NCI-H187 treated with DMSO at 0.1 percent for 48 hours (cell line): ENCODE measurements around the gene ACTG2.
"Not testable (repeated sequence)": the region's sequence is repeated elsewhere in the genome, so short reads cannot be mapped to it uniquely, and the experiment has no call there.

Experiments used
- DNase-seq: peaks from one replicate; lab custom pipeline; 2025; lab: John Stamatoyannopoulos, UW

ACTG2 gene

DNA sequence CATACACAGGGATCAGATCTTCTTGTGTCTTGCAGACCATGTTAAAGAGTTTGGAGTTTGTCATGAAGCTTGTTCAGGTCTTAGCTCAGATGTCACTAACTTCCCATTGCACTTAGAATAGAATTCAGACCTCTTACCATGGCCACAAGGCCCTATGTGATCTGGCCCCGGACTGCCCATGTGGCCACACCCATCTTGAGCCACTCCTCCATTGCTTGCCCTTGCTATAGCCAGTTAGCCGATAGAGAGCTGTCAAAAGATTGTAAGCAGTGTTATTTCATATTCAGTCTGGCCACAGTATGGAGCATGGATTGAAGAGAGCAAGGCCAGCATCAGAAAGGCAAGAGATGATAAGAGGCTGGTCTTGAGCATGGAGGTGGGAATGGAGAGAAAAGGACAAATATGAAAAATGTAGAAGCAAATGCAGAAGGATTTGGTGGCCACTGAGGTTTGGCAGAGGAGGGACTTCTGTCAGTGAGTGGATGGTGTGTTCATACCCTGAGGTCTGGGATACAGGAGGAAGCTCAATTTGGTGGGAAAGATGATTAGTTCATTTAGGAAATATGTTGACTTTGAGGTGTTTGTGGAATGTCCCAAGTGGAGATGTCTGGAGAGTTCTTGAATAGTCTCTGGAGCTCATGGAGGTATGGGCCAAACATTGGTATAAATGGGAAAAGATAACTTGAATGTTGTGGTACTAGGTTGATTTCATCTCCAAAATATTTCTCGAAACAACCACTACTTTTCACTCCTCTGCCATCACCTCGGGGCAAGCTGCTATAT, 44.5 kb downstream of the ACTG2 start:
- DNase-seq, result no peak

GRCh38 chr2:73937899-73938298, 45.1 kb downstream of the ACTG2 start:
- no peak for DNase-seq

- DNase-seq, result no peak
Measured at GRCh38 chr2:73938718-73939352, 46.0 kb downstream of the ACTG2 start.

- no peak for DNase-seq
Measured at GRCh38 chr2:73939419-73939818, 46.6 kb downstream of the ACTG2 start.

- not testable (repeated sequence) for DNase-seq
Measured at GRCh38 chr2:73940066-73940465, 47.3 kb downstream of the ACTG2 start.

GRCh38 chr2:73942664-73943063, 49.9 kb downstream of the ACTG2 start:
- no peak for DNase-seq

GRCh38 chr2:73944714-73945113, 51.9 kb downstream of the ACTG2 start:
- DNase-seq, result no peak

GRCh38 chr2:73946215-73946614, 53.4 kb downstream of the ACTG2 start:
- DNase-seq, result no peak

DNA sequence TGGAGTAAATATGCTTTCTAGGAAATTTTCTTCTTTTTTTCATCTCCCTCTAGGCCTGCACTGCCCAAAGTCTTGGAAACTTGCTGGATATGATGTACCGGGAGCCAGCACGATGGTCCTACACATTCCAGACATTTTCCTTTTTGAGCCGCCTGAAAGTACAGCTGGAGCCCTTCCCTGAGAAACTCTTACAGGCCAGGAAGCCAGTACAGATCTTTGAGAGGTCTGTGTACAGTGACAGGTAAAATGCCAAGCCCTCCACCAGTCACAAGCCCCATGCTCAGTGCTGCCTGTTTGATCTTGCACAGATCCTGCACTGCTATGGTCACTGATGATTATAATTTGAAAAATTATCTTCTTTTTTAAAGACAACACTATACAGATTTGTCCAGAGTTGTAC, 53.9 kb downstream of the ACTG2 start:
- no peak for DNase-seq

DNA sequence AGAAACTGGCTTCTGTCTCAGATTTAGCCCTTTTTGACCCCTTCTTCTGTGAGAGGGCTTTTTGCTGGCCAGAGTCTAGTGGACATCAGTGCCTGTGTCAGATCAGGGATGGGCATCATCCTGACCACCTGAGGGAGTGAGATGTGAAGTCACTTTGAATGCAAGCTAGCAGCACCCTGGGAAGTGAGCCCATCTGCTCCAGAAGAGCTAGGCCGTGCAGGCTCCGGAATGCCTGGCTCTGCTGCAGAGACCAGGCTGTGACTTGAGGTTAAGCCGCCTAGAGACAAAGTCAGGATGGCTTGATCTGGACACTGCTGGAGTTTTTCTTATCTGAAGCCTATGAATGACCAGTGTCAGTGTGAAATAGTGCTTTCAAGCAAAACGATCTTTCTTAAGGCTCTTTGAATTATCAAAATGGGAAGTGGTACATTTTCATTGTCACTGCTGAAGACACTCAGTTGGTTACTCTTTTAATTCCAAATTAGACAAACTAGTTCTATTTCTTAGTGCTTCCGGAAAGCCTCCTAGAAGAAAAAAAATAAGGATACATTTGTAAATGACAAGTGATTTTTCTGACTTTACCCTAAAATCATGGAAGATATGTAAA, 54.7 kb downstream of the ACTG2 start:
- DNase-seq, result no peak

- no peak for DNase-seq
Measured at GRCh38 chr2:73949802-73950201, 57.0 kb downstream of the ACTG2 start.

- DNase-seq, result no peak
Measured at GRCh38 chr2:73952499-73953446, 60.0 kb downstream of the ACTG2 start.

GRCh38 chr2:73956218-73956865, 63.5 kb downstream of the ACTG2 start:
- no peak for DNase-seq

DNA sequence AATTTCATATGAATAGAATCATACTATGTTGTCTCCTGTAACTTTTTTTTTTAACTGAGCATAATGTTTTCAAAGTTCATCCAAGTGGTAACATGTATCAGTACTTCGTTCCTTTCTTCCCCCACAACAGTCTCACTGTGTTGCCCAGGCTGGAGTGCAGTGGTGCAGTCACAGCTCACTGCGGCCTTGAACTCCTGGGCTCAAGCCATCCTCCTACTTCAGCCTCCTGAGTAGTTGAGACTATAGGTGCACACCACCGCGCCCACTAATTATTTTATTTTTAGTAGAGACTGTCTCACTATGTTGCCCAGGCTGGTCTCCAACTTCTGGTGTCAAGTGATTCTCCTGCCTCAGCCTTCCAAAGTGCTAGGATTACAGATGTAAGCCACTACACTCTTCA, 68.5 kb downstream of the ACTG2 start:
- DNase-seq, result no peak

DNA sequence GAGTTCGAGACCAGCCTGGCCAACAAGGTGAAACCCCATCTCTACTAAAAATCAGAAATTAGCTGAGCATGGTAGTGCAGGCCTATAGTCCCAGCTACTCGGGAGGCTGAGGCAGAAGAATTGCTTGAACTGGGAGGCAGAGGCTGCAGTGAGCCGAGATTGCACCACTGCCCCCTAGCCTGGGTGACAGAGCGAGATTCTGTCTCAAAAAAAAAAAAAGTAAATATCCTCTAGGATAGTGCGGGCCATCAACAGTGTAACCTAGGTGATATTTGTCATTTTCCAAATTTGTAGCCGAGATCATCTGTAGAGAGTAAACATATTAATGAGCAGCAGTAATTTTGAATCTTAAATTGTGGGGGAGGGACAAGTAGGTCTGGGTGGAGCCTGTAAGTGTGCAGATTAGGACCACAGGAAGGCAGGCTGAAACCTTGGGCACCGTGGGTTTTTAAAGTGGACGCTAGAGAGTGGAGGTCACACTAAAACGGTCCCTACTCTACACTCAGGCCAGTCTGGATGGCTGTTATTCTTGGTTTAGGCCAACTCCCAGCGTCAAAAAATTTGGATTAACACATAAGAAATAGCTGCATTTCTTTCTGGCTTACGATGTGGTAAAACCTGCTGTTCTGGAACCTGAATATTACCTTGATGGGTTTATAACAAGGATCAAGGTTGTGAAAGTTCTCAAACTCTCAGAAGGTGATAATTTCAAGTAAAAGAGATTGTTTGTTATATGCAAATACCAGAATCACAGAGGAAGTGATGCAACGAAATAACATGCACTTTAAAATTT, 69.2 kb downstream of the ACTG2 start:
- DNase-seq, result no peak

GRCh38 chr2:73962798-73963197, 70.0 kb downstream of the ACTG2 start:
- DNase-seq, result no peak

DNA sequence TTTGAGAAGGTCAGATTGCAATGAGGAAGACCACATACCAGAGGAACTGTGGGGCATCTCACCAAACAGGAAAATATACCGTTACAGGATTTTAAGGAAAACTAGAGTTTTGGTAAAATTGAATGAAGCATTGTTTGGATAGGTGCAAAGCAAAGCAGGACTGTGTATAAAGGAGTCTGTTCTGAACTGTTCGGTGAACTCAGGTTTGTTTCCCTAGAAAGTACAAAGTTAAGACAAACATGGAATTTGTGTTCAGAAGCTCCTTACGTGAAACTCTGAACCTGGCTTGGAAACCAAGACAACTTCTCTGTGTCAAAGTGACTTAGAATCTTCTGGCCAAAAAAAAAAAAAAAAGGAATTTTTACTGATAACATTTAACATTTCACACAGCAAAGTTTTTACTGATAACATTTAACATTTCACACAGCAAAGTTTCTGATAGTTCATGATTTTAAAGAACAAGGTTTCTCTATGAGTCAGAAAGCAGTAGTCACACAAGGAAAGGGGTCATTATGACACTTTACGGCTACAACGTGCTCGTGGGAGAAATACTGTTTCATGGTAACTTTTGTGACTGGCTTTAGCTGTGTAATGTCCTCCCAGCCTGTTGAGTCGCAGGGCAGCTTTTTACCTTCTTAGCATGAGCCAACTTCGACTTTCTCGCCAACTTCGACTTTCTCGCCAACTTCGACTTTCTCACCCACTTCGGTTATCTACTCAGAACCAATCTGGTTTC, 70.7 kb downstream of the ACTG2 start:
- no peak for DNase-seq

DNA sequence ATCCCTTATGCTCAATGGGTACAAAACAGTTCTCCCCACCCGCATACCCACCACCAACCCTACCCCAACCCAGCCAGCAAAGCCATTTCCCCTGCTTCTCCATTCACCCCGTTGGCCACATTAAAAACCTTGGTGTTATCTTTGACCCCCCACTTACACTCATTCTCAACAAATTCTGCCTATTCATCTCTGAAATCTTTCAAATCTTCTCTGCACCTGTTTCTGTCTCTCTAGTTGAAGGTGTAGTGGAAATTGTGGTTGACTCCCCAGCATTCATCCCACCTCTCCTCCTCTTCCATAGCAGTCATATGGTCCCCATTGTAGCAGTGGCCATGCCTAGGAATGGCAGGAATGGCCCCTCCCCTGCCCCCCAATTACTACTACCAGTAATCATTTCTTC, 71.4 kb downstream of the ACTG2 start:
- DNase-seq, result no peak

DNA sequence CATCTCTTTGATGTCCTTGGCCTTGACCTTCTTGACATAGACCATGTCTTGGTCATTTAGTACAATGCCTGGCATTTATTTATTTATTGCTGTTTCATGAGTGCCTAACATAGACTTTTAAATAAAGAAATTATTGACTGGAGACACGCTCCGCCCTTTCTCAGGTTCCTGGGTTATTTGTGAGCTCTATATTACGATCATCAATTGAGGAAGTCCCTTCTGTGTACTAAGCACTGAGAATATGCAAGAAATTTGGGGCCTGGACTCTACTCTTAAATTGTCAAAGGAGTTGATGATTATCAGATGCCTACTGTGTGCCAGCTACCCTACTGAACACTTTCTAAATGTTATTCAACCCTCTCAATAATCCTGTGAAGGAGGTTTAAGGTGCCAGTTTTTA, 72.2 kb downstream of the ACTG2 start:
- no peak for DNase-seq

DNA sequence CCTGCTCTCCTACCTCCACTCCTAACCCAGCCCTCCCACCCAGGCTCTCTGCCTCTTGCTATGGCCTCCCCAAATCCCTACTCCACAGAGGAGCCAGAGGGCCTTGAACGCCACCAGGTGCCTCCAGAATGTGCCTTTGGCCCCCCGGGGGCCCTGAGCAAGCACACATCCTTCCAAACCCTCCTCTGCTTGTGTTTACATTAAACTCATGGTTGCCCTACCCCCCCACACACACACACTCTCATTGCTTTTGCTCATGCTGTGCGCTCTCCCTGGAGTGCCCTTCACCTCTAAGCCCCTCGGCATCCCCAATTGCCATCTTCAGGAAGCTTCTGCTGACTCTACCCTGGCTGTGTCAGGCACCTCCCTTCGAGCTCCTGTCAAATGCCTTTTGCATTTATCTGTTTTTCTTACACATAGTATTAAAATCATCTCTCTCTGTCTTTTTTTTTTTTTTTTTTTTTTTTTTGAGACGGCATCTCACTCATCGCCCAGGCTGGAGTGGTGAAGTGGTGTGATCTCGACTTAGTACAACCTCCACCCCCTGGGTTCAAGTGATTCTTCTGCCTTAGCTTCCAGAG, 75.6 kb downstream of the ACTG2 start:
- no peak for DNase-seq
